GM10266 (cell line): ENCODE data around the gene ZBP1.

Experiments used
- DNase-seq: peaks from one replicate; pipeline ENCODE4 v3.0.0; 2012; ENCODE audit errors: extremely low spot score
- CTCF ChIP-seq: IDR thresholded peaks from 2 replicates; pipeline ENCODE4 v1.5.1; 2012; ENCODE audit warnings: mild to moderate bottlenecking, low read depth; ENCODE audit not compliant: control insufficient read depth, insufficient read depth; ENCODE audit errors: missing control alignments

The ZBP1 gene

GRCh38 chr20:57613481-57613921 is 6.7 kb downstream of the ZBP1 start:
- no peak for TF ChIP-seq CTCF
- DNase-seq: no peak

- no peak for TF ChIP-seq CTCF
- DNase-seq: no peak
These were observed 7.3 kb downstream of the ZBP1 start for GRCh38 chr20:57612916-57613315.

- TF ChIP-seq CTCF: no peak
- no peak for DNase-seq
These were observed 7.8 kb downstream of the ZBP1 start for GRCh38 chr20:57612436-57612835.

- no peak for DNase-seq
- no peak for TF ChIP-seq CTCF
These were observed 8.5 kb downstream of the ZBP1 start for GRCh38 chr20:57611586-57612311.

GRCh38 chr20:57610261-57610952 is 9.8 kb downstream of the ZBP1 start:
- TF ChIP-seq CTCF: no peak
- no peak for DNase-seq

- DNase-seq: no peak
- no peak for TF ChIP-seq CTCF
These were observed 10.4 kb downstream of the ZBP1 start for GRCh38 chr20:57609842-57610167.
